Measurements from ENCODE around the gene ANKFN1.

Gene ANKFN1

DNA sequence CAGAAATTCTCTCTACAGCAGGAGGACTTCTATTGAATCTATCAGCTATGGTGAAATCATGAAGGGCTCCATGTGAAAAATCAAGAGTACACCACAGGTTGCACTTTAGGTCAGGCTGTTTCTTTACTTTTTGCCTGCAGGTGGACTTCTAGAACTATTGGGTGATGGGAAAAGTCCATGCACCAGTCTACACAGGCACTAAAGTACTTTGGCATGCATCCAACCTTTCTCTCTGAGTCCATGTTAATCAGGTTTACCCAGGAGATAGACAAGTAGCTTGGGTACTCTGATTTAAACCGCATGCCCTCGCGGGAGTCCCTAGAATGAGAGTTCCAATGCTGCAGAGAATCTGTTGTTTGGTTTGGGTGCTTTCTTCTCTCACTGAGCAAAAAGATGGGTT, 9.1 kb upstream of the ANKFN1 start:
- no peak for DNase-seq

DNA sequence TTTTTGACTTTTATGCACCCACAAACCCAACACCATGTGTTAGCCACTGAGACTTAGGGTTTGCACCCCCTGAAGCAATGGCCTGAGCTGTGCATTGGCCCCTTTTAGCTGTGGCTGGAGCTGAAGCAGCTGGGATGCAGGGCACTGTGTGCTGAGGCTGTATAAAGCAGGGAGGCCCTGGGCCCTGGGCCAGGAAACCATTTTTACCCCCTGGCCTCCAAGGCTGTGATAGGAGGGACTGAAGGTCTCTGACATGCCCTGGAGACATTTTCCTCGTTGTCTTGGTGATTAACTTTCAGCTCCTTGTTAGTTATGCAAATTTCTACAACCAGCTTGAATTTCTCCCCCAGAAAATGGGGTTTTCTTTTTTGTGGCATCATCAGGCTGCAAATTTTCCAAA, 6.7 kb upstream of the ANKFN1 start:
- DNase-seq = no peak

DNA sequence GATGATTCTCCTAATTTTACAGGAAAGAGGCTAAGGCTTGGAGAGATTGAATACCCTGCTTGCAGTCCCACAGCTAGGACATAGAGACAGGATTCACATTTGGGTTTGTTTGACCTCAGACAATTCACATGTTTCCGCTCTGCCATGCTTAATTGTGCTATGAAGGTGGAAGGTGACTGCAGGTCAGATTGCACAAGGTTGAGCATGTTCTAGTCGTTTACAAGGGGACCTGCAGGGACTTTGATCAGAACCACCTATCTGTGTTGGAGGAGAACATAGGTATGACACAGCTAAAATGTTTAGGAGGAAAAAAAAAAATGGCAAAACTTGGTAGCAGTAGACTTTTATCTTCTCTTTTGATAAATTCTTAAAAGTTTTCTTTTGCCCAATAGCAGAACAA, 4.9 kb upstream of the ANKFN1 start:
- DNase-seq = no peak

GRCh38 chr17:56149266-56150036, 3.8 kb upstream of the ANKFN1 start:
- no peak for DNase-seq

DNA sequence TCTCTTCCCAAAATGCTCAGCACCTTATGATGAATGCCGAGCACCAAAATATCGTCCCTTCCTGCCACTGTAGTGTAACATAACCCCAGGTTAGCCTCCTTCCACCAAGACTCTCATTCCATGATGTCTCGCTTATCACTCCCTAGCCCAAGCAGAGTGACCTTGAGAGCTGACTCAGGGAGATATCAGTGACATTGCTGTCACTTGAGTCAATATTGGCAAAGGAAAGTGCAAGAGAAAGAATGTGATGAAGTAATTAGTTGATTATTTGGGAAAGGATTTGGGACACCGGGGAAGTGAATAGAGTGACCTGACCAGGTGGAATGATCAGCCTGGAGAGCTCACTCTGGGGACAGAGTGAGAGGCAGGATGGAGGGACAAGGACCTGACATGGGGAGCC, 2.6 kb upstream of the ANKFN1 start:
- DNase-seq = no peak

GRCh38 chr17:56157845-56158244, 4.6 kb downstream of the ANKFN1 start:
- no peak for DNase-seq

- no peak for DNase-seq
These were observed 5.1 kb downstream of the ANKFN1 start for GRCh38 chr17:56158344-56158743.

- no peak for DNase-seq
These were observed 5.9 kb downstream of the ANKFN1 start for GRCh38 chr17:56158915-56159825.

GRCh38 chr17:56159826-56160380, 6.6 kb downstream of the ANKFN1 start:
- no peak for DNase-seq

DNA sequence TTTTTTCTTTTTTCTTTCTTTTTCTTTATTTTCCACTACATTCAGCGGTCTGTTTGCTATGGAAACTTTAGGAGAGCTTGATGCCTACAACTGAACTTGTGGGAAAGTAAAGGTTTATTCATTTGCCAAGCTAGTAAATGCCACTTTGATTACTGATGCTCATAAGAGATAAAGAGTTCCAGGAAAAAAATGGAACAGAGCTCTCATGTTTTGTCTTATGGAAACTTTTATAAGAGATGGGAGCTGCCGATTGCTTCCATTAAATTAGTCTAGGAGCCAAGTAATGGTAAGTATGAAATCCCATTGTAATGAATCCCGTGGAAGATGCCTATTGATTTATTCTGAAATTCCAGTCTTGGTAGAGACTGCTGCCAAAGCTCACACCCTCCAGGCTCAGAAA, 7.1 kb downstream of the ANKFN1 start:
- DNase-seq = no peak

DNA sequence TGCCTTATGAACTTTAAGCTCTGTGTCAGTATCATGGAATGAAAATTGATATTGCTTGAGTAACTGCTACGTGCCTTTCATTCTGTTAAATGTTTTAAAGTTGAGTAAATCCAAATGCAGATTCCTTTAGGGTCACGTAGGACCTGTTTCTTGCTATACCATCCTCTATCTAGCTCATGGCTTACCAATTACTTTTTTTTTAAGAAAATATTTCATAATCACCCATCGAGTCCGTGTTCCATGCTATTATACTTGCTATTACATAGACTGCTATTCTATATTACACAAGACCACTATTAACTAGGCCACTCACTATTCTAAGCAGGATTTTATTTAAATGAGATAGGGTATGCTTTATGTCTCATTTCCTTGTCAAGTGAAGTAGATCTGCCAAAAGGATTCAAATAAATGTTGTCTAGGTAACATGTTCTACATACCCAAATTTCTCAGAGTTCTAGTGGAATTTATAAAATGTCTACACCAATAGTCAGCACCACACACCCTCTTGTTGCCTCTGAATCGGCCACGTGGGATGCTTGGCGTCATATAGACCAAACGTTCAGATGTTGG, 11.9 kb downstream of the ANKFN1 start:
- DNase-seq = no peak

- no peak for DNase-seq
These were observed 14.2 kb downstream of the ANKFN1 start for GRCh38 chr17:56167491-56167890.

GRCh38 chr17:56169621-56170020, 16.3 kb downstream of the ANKFN1 start:
- no peak for DNase-seq

GRCh38 chr17:56171186-56171959, 18.1 kb downstream of the ANKFN1 start:
- no peak for DNase-seq

- DNase-seq = no peak
These were observed 19.3 kb downstream of the ANKFN1 start for GRCh38 chr17:56172517-56172982.

GRCh38 chr17:56173026-56173425, 19.8 kb downstream of the ANKFN1 start:
- DNase-seq = no peak

DNA sequence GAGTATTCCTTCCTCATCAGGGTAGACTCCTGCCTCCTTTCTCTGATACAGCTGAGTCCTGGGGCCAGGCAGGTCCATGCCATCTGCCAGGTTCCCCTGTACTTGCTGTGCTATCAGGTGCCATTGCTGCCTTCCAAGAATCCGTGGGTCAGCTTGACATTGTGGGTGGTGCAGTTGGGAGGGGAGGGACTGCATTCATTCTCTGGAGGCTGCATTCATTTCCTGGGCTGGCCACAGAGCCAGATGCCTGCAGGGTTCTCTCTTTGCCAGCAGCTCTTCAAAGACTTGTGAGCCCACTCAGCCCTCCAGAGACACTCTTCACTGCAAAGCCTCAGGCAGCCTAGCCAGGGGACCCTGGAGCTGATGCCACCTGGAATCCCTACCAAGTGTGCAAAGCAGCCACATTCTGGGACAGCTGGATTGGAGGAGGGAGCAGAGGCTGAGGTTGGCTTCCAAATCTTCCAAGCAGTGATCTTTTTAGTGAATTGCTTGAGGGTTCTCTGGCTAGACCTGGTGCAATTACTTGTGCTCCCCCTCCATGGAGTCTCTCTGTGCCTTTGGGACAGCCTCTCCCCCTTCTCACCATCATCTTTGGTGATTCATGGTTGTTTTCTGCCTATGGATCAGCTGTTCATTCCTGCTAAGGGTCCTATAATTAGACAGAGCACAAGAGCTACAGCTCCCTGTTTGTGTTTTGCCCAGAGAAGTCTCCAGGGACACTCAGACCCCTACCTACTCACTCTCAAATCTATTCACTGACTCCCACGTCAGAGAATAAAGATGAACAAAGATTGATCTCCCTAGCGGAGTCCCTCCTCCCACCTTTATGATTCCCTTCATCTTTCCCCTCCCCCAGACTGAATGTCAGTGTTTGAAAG, 20.9 kb downstream of the ANKFN1 start:
- no peak for DNase-seq

DNA sequence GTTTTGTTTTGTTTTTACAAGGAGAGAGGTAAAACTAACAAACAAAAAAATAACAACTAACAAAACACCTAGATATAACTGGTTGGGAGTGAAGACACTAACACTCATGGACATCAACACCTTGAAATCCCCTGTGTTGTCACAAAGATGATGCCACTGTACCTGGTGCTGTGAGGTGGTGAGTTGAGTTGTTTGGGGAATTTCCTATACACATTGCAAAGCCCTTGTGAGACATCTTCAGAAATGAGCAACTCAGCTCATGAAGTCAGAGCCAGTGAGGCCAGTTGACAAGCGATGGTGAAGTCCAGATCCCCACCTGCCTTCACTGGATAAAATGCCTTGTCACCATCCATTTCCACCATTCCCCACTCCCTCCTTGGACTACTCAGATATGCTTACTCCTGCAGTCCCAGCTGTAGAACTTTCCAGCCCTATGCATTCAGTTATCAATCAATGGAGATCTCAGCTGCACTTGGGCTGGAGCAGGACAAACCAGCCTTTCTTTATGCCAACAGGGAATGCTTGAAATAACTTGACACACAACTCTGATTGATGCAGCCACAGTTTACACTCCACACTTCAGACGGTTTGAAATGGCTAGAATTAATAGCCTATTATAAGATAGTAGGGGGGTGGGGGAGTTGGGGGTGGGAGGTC, 22.2 kb downstream of the ANKFN1 start:
- no peak for DNase-seq

GRCh38 chr17:56176091-56176490, 22.8 kb downstream of the ANKFN1 start:
- no peak for DNase-seq

- no peak for DNase-seq
These were observed 24.1 kb downstream of the ANKFN1 start for GRCh38 chr17:56177361-56177760.

DNA sequence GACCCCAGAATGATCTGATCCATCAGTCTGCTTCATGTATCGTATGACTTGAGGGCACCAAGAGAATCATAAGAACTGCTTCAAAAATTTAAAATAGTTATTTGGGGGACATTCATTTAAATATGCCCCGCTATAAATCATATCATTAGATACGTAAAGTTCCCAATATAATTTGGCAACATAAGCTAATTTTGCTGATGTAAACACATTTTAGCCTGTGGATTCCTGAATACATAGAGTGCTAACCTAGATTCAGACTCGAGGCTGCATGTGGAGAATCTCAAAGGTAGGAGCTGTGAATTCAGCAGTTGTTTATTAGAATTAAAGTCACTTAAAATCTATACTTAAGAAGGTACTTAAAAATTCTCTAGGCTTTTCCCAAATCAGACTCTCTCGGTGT, 24.9 kb downstream of the ANKFN1 start:
- DNase-seq = no peak

All from stimulated activated naive CD4-positive, alpha-beta T cell (primary cell).